NT2/D1 (cell line): ENCODE measurements around the gene TERB1.

Experiments used
- SUZ12 ChIP-seq: IDR thresholded peaks from 2 replicates; pipeline ENCODE4 v1.6.1; 2011; ENCODE audit not compliant: insufficient read length, insufficient read depth; ENCODE audit errors: extremely low read depth
- YY1 ChIP-seq: IDR thresholded peaks from 2 replicates; pipeline ENCODE4 v1.6.1; 2011; ENCODE audit not compliant: insufficient read length, insufficient read depth
- ZNF274 ChIP-seq: IDR thresholded peaks from 2 replicates; pipeline ENCODE4 v1.6.1; 2011; ENCODE audit warnings: mild to moderate bottlenecking, low read depth, low read length

GRCh38 chr16:66832661-66833305 lies 31.4 kb upstream of the TERB1 start:
- no peak for TF ChIP-seq ZNF274
- TF ChIP-seq SUZ12 = no peak
- no peak for TF ChIP-seq YY1
